SK-N-SH (cell line): ENCODE measurements around the gene DDX25. TPM values are rescaled to one million over a fixed set of nuclear protein-coding genes. Genes with fewer than 3 reads are reported as not detected.

Experiments used
- CTCF ChIA-PET: fragments of 300-600, 350-600 bp; formaldehyde crosslinking; extraction: SDS; loops from one replicate; lab custom pipeline; 2021; lab: Yijun Ruan, JAX
- POLR2A ChIA-PET: fragments of 350-600 bp; sonication (Branson Sonifier 250); formaldehyde crosslinking; extraction: SDS; loops from one replicate; lab custom pipeline; 2020; ENCODE audit warnings: antibody characterized with exemption, inconsistent platforms; lab: Yijun Ruan, JAX
- DNase-seq: peaks from one replicate; pipeline ENCODE4 v3.0.0; 2012
- H2AFZ ChIP-seq: fragments of 200-600 bp; sonication (generic); 2 replicates; pipeline ENCODE4 v1.8.1; 2016; ENCODE audit warnings: antibody characterized with exemption, mild to moderate bottlenecking, low read depth
- H3F3A ChIP-seq: fragments of 200-600 bp; sonication (generic); replicated peaks from 2 replicates; pipeline ENCODE3; 2016; ENCODE audit warnings: antibody characterized with exemption, mild to moderate bottlenecking; ENCODE audit not compliant: insufficient read depth
- H3K27ac ChIP-seq, 2 experiments: fragments of 200-500 bp in 1 of 2; fragments of 200-600 bp in 1 of 2; sonication (Bioruptor generic) in 1 of 2; sonication (generic), shearing (Covaris generic) in 1 of 2; 2 replicates each; pipeline versions ENCODE4 v1.5.1 to v1.6.1; 2014 to 2016; ENCODE audit warnings: low read depth in 2 of 2, inconsistent platforms in 1 of 2, low read length in 1 of 2, mild to moderate bottlenecking in 1 of 2, mixed read lengths in 1 of 2
- H3K27me3 ChIP-seq: fragments of 200-600 bp; sonication (generic), shearing (Covaris generic); 2 replicates; pipeline ENCODE4 v1.6.1; 2016; ENCODE audit warnings: mixed run types; ENCODE audit not compliant: insufficient read depth
- H3K36me3 ChIP-seq, 2 experiments: fragments of 200-500 bp in 1 of 2; fragments of 200-600 bp in 1 of 2; sonication (Bioruptor generic) in 1 of 2; sonication (generic) in 1 of 2; replicated peaks in 1 of 2; 2 replicates each; pipeline versions ENCODE3 to v1.5.1; 2014 to 2016; ENCODE audit warnings: low read length in 1 of 2, mild to moderate bottlenecking in 1 of 2; ENCODE audit not compliant: insufficient read depth in 2 of 2, control insufficient read depth in 1 of 2
- H3K4me1 ChIP-seq, 2 experiments: fragments of 200-500 bp in 1 of 2; fragments of 200-600 bp in 1 of 2; sonication (Bioruptor generic) in 1 of 2; sonication (generic), shearing (Covaris generic) in 1 of 2; 2 replicates each; pipeline versions ENCODE4 v1.5.1 to v1.6.1; 2014 to 2016; ENCODE audit warnings: low read depth in 1 of 2, low read length in 1 of 2, mixed run types in 1 of 2; ENCODE audit not compliant: insufficient read depth in 2 of 2, control insufficient read depth in 1 of 2
- H3K4me2 ChIP-seq: fragments of 200-600 bp; sonication (generic), shearing (Covaris generic); 2 replicates; pipeline ENCODE4 v1.6.1; 2017; ENCODE audit warnings: mixed run types
- H3K4me3 ChIP-seq, 2 experiments: fragments of 200-500 bp in 1 of 2; fragments of 200-600 bp in 1 of 2; sonication (Bioruptor generic) in 1 of 2; sonication (generic), shearing (Covaris generic) in 1 of 2; 2 replicates each; pipeline versions ENCODE4 v1.5.1 to v1.8.1; 2014 to 2016; ENCODE audit warnings: low read depth in 2 of 2, inconsistent platforms in 1 of 2, low read length in 1 of 2, mild to moderate bottlenecking in 1 of 2, mixed read lengths in 1 of 2, moderate library complexity in 1 of 2
- H3K79me2 ChIP-seq: fragments of 200-600 bp; sonication (generic); 2 replicates; pipeline ENCODE4 v1.8.1; 2017; ENCODE audit warnings: mild to moderate bottlenecking; ENCODE audit not compliant: insufficient read depth
- H3K9ac ChIP-seq: fragments of 200-600 bp; sonication (generic); 2 replicates; pipeline ENCODE4 v1.6.1; 2017; ENCODE audit warnings: mixed run types
- H3K9me2 ChIP-seq: fragments of 200-600 bp; sonication (generic); 2 replicates; pipeline ENCODE4 v1.6.1; 2017; ENCODE audit warnings: mixed run types
- H3K9me3 ChIP-seq: fragments of 200-600 bp; sonication (generic); 2 replicates; pipeline ENCODE4 v1.6.1; 2017; ENCODE audit warnings: mixed run types, mild to moderate bottlenecking, moderate library complexity
- H4K20me1 ChIP-seq: fragments of 200-600 bp; sonication (generic); 2 replicates; pipeline ENCODE4 v1.6.1; 2017; ENCODE audit warnings: mild to moderate bottlenecking, mixed run types; ENCODE audit not compliant: insufficient read depth
- ELF1 ChIP-seq: IDR thresholded peaks from 2 replicates; pipeline ENCODE4 v1.4.0; 2012
- EZH2phosphoT487 ChIP-seq: fragments of 200-600 bp; sonication (generic); IDR thresholded peaks from 2 replicates; pipeline ENCODE4 v1.6.1; 2017; ENCODE audit warnings: low read depth, mixed run types, mild to moderate bottlenecking, antibody characterized with exemption, moderate library complexity, borderline replicate concordance
- FOSL2 ChIP-seq: IDR thresholded peaks from 2 replicates; pipeline ENCODE4 v1.4.0; 2012; ENCODE audit warnings: low read depth, mild to moderate bottlenecking, moderate library complexity, borderline replicate concordance
- FOXM1 ChIP-seq: IDR thresholded peaks from 2 replicates; pipeline ENCODE4 v1.4.0; 2012; ENCODE audit warnings: low read depth, mild to moderate bottlenecking
- GATA2 ChIP-seq: sonication (generic); formaldehyde crosslinking; IDR thresholded peaks from 2 replicates; pipeline ENCODE4 v1.5.0; 2020; ENCODE audit warnings: mild to moderate bottlenecking, missing genetic modification reagents
- JUND ChIP-seq: IDR thresholded peaks from 2 replicates; pipeline ENCODE4 v1.4.0; 2012
- MEF2A ChIP-seq: IDR thresholded peaks from 2 replicates; pipeline ENCODE4 v1.4.0; 2012; ENCODE audit warnings: low read depth, borderline replicate concordance
- NFIC ChIP-seq: IDR thresholded peaks from 2 replicates; pipeline ENCODE4 v1.4.0; 2012; ENCODE audit warnings: borderline replicate concordance
- RAD21 ChIP-seq: IDR thresholded peaks from 2 replicates; pipeline ENCODE4 v1.6.1; 2012; ENCODE audit warnings: mild to moderate bottlenecking, low read length
- RCOR1 ChIP-seq: fragments of 150-350 bp; IDR thresholded peaks from 2 replicates; pipeline ENCODE4 v1.6.1; 2017; ENCODE audit warnings: antibody characterized with exemption, low read length
- REST ChIP-seq: IDR thresholded peaks from 2 replicates; pipeline ENCODE4 v1.6.1; 2012; ENCODE audit warnings: mild to moderate bottlenecking, low read depth, low read length, moderate library complexity
- RFX5 ChIP-seq: IDR thresholded peaks from 2 replicates; pipeline ENCODE4 v1.6.1; 2012; ENCODE audit warnings: mild to moderate bottlenecking, improper control_type of control experiment, low read length
- RXRA ChIP-seq: IDR thresholded peaks from 2 replicates; pipeline ENCODE4 v1.4.0; 2012; ENCODE audit warnings: low read depth, mild to moderate bottlenecking, borderline replicate concordance
- SMC3 ChIP-seq: IDR thresholded peaks from 2 replicates; pipeline ENCODE4 v1.6.1; 2012; ENCODE audit warnings: low read depth, low read length, improper control_type of control experiment
- TEAD4 ChIP-seq: IDR thresholded peaks from 2 replicates; pipeline ENCODE4 v1.4.0; 2012; ENCODE audit warnings: mild to moderate bottlenecking, borderline replicate concordance; ENCODE audit not compliant: insufficient read depth
- YY1 ChIP-seq: IDR thresholded peaks from 2 replicates; pipeline ENCODE4 v1.4.0; 2012; ENCODE audit warnings: low read depth, mild to moderate bottlenecking
- WGBS: methylation state at CpG from one replicate; pipeline ENCODE4 v1.1.6; 2017; ENCODE audit warnings: low lambda C conversion rate; 5-methylcytosine and 5-hydroxymethylcytosine counted together
- polyA plus RNA-seq, 3 experiments: library from polyadenylated mRNA; depleted of rRNA; stranded (reverse); fragments of >200 nt; gene quantifications; 2 replicates each; pipeline ENCODE4 v1.2.3, GENCODE V29; 2012
- TF ChIP-seq, protein P1 (sequence below): fragments of 150-350 bp; IDR thresholded peaks from 2 replicates; pipeline ENCODE4 v1.6.1; 2017; ENCODE audit warnings: antibody characterized with exemption, low read length, low read depth, borderline replicate concordance
- TF ChIP-seq, protein P2 (sequence below): IDR thresholded peaks from 2 replicates; pipeline ENCODE4 v1.4.0; 2012; ENCODE audit warnings: low read depth, borderline replicate concordance
- TF ChIP-seq, protein P3 (sequence below): fragments of 200-600 bp; sonication (generic); IDR thresholded peaks from 2 replicates; pipeline ENCODE4 v1.6.1; 2017; ENCODE audit warnings: antibody characterized with exemption, mild to moderate bottlenecking, moderate library complexity

Gene DDX25
- polyA plus RNA-seq, 1 of the 3 experiments (the other 2 are of a cell fraction): 0.12 TPM

DNA sequence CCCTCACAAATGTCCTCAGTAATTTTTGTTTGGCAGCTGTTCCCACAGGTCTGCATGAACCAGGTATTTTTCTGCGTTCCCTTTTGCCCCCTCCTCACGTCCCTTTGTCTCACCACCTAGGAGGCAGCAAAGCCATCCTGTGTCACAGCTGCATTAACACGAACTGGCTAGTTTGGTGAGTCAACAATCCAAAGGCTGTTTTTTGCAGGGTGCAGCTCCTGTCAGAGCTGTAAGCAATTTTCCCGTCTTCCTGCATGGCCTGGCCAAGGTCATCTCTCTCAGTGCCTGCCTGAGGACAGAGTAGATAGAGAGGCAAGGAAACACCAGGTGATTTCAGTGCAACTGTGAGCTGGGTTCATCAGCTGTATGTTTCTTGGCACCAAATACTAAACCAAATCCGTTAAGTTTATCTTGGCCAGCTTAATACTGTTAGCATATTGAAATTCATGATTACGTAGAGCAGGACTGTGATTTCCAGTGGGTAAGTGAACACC, 21.0 kb downstream of the DDX25 start:
- no peaks in the 10 kb centered on the region for H3F3A ChIP-seq
- H3K4me2 ChIP-seq: no peak overlapping the region
- peaks cover 25% of the 10 kb centered on the region; the same call in 1 of the 2 replicates for H3K27me3 ChIP-seq
- no peaks in the 10 kb centered on the region for H3K9me3 ChIP-seq
- H4K20me1 ChIP-seq: no peaks in the 10 kb centered on the region
- peaks cover 0 to 17% of the 10 kb centered on the region in 2 experiments; a peak in 1 of 4 replicates for H3K4me1 ChIP-seq
- H3K36me3 ChIP-seq: no peaks in the 10 kb centered on the region
- no peaks in the 10 kb centered on the region for H3K9me2 ChIP-seq
- H2AFZ ChIP-seq: no peak overlapping the region
- no peak overlapping the region for H3K9ac ChIP-seq
- 69% methylated on average over 6 of the region's 6 CpGs for WGBS
- no peak for TF ChIP-seq TEAD4
- TF ChIP-seq, protein P1, sequence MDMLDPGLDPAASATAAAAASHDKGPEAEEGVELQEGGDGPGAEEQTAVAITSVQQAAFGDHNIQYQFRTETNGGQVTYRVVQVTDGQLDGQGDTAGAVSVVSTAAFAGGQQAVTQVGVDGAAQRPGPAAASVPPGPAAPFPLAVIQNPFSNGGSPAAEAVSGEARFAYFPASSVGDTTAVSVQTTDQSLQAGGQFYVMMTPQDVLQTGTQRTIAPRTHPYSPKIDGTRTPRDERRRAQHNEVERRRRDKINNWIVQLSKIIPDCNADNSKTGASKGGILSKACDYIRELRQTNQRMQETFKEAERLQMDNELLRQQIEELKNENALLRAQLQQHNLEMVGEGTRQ: no peak
- 0 out of 2 replicates have a peak, but pooled peaks have one; percentile 51 for TF ChIP-seq GATA2 (CRISPR knock-in tag)
- peak; percentile 35; the same call in 1 of the 2 replicates for TF ChIP-seq RAD21
- TF ChIP-seq RFX5: no peak
- no peak for TF ChIP-seq RXRA
- no peak for TF ChIP-seq MEF2A
- TF ChIP-seq, protein P2, sequence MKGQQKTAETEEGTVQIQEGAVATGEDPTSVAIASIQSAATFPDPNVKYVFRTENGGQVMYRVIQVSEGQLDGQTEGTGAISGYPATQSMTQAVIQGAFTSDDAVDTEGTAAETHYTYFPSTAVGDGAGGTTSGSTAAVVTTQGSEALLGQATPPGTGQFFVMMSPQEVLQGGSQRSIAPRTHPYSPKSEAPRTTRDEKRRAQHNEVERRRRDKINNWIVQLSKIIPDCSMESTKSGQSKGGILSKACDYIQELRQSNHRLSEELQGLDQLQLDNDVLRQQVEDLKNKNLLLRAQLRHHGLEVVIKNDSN: no peak
- POLR2A ChIA-PET: interaction anchor here (0.9 to 1.7 kb wide), 5 partner anchors 132 to 268 kb away, joined by 3 to 5 read pairs (median 4); no protein-coding TSS in a partner anchor
- no peak for DNase-seq
- H3K4me3 ChIP-seq: no peak overlapping the region
- no peaks in the 10 kb centered on the region for H3K79me2 ChIP-seq
- CTCF ChIA-PET: interaction anchor here (0.7 to 5.3 kb wide), 17 partner anchors 11 to 276 kb away, joined by 3 to 63 read pairs (median 4); partner anchors contain the start of gene CDON
- no peak overlapping the region; a peak in 1 of 4 replicates for H3K27ac ChIP-seq

GRCh38 chr11:125925804-125926203, 21.5 kb downstream of the DDX25 start:
- H3K27ac ChIP-seq: no peak overlapping the region
- H3F3A ChIP-seq: no peaks in the 10 kb centered on the region
- no peaks in the 10 kb centered on the region for H3K9me2 ChIP-seq
- no peak overlapping the region for H3K4me3 ChIP-seq
- no peaks in the 10 kb centered on the region for H3K79me2 ChIP-seq
- ChIA-PET POLR2A (interaction anchor here (0.9 to 1.7 kb wide), 5 partner anchors 132 to 268 kb away, joined by 3 to 5 read pairs (median 4); no protein-coding TSS in a partner anchor), CTCF (interaction anchor here (0.5 to 5.3 kb wide), 16 partner anchors 10 to 275 kb away, joined by 3 to 63 read pairs (median 4); partner anchors contain the start of gene CDON)
- H3K36me3 ChIP-seq: no peaks in the 10 kb centered on the region
- no peak overlapping the region for H3K9ac ChIP-seq
- H3K9me3 ChIP-seq: no peaks in the 10 kb centered on the region
- peaks cover 23% of the 10 kb centered on the region; the same call in 1 of the 2 replicates for H3K27me3 ChIP-seq
- DNase-seq: no peak
- WGBS: 58% methylated on average over 3 of the region's 3 CpGs
- peaks cover 0 to 17% of the 10 kb centered on the region in 2 experiments; a peak in 1 of 4 replicates for H3K4me1 ChIP-seq
- no peaks in the 10 kb centered on the region for H4K20me1 ChIP-seq
- TF ChIP-seq ELF1 (no peak), RAD21 (no peak), NFIC (no peak), RFX5 (no peak), EZH2phosphoT487 (no peak), YY1 (no peak), FOXM1 (no peak), JUND (no peak), REST (no peak), SMC3 (no peak), RCOR1 (no peak), FOSL2 (no peak)
- TF ChIP-seq, protein P3, sequence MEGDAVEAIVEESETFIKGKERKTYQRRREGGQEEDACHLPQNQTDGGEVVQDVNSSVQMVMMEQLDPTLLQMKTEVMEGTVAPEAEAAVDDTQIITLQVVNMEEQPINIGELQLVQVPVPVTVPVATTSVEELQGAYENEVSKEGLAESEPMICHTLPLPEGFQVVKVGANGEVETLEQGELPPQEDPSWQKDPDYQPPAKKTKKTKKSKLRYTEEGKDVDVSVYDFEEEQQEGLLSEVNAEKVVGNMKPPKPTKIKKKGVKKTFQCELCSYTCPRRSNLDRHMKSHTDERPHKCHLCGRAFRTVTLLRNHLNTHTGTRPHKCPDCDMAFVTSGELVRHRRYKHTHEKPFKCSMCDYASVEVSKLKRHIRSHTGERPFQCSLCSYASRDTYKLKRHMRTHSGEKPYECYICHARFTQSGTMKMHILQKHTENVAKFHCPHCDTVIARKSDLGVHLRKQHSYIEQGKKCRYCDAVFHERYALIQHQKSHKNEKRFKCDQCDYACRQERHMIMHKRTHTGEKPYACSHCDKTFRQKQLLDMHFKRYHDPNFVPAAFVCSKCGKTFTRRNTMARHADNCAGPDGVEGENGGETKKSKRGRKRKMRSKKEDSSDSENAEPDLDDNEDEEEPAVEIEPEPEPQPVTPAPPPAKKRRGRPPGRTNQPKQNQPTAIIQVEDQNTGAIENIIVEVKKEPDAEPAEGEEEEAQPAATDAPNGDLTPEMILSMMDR: no peak
- TF ChIP-seq, all 33 proteins: peak for 0
- Histone ChIP-seq H2AFZ (no peak overlapping the region), H3K4me2 (no peak overlapping the region)
